ENCODE measurements around the gene GATA6.

DNA sequence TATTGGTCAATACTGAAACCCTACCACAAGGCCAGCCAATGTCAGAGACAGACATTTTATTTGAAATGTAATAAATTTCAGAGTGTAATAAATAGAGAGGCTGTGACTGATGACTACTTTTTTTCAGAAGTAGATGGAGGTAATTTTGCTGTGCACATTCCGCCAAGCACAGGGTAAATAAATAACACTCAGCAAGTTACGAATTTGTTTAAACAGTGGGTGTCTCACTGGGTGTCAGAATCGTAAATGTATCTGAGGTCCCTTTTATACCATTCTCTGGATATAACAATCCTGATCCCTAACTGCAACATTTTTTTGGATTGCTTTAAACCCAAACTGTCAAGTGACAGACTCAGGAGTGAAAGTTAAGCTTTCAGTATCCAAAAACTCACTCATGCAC, 74.1 kb downstream of the GATA6 start:
- TF ChIP-seq, protein P1, sequence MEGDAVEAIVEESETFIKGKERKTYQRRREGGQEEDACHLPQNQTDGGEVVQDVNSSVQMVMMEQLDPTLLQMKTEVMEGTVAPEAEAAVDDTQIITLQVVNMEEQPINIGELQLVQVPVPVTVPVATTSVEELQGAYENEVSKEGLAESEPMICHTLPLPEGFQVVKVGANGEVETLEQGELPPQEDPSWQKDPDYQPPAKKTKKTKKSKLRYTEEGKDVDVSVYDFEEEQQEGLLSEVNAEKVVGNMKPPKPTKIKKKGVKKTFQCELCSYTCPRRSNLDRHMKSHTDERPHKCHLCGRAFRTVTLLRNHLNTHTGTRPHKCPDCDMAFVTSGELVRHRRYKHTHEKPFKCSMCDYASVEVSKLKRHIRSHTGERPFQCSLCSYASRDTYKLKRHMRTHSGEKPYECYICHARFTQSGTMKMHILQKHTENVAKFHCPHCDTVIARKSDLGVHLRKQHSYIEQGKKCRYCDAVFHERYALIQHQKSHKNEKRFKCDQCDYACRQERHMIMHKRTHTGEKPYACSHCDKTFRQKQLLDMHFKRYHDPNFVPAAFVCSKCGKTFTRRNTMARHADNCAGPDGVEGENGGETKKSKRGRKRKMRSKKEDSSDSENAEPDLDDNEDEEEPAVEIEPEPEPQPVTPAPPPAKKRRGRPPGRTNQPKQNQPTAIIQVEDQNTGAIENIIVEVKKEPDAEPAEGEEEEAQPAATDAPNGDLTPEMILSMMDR (IDR thresholded peaks at IDR 0.05; ENCODE audit: low read depth, low read length): no peak
- no peak for TF ChIP-seq POLR2A (IDR thresholded peaks at IDR 0.05; ENCODE audit: extremely low read depth, insufficient read length)
